GF-D8 (cell line): Measurements from ENCODE around the gene KLHDC10.
A peak's percentile ranks its signal among the peaks of the same experiment; 100 is the strongest.
"Not testable (repeated sequence)": the region's sequence is repeated elsewhere in the genome, so short reads cannot be mapped to it uniquely, and the experiment has no call there.

Experiments
- DNase-seq: peaks from one replicate; lab custom pipeline; 2025; lab: John Stamatoyannopoulos, UW

The KLHDC10 gene, protein sequence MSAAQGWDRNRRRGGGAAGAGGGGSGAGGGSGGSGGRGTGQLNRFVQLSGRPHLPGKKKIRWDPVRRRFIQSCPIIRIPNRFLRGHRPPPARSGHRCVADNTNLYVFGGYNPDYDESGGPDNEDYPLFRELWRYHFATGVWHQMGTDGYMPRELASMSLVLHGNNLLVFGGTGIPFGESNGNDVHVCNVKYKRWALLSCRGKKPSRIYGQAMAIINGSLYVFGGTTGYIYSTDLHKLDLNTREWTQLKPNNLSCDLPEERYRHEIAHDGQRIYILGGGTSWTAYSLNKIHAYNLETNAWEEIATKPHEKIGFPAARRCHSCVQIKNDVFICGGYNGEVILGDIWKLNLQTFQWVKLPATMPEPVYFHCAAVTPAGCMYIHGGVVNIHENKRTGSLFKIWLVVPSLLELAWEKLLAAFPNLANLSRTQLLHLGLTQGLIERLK

DNA sequence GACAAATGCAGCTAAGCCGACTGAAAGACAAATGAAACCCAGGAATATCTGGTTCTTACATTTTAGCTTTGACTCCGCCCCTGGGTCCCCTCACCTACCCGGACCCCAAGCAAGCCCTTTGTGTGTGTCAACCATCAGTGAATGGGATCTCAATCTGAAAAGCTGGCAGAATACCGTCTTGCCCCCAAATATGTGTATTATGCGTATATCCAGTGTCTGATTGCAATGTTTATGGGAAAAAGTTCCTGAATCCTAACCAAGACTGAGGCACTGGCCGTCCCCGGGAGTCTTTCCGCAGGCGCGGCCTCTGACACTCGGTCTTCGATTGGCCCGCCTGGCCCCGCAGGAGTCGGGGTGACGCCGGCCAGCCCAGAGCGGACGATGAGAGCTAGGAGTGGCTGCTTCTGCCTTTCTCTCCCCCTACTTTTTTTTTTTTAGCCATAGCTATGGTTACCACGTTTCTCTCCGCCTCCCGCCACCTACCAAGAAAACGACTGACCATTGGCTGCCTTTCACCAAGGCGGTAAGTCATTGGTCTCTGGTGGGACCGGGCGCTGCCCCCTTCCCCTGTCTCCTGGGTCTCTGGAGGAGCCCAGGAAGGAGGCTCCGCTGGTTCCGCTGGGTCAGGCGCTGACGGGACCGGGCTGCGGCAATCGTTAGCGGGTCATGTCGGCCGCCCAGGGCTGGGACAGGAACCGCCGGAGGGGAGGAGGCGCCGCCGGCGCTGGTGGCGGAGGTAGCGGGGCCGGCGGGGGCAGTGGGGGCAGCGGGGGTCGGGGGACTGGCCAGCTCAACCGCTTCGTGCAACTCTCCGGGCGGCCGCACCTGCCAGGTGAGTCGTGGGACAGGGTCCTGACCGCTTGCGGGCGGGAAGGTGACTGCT is at the start of gene KLHDC10:
Gene KLHDC10 (plus strand): TSS at position 557 of the 883 bp plus-strand sequence. CDS start 110 bp downstream, at position 667.
- peak; percentile 95 for DNase-seq

DNA sequence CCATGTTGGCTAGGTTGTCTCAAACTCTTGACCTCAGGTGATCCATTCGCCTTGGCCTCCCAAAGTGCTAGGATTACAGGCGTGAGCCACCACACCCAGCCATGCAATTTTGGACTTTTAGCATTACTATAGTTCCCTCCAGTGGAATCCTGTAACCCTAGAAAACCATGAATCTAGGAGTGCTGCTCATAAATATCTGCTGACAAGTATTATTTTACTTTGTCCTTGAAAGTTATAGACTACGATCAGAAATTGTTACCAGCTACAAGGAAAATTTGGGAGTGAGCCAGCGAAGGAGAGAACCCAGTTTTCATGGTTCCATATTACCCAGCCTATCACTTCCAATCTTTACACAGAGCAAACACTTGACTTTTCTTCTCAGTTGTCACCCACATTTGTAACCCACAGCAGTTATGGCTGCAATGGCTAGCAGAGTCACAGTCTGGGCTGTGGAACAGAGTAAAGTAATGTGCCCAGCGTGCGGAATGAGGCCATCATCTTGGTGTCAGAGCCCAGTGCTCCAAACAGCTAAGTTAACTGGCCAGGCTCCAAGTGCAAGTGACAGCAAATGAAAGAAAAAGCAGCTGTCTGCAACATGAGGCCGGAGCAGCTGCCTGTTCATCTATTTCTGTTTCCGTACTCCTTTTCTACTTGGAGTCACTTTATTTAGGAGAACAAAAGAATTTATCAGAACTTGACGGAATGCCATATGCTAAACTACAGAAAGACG is 49.1 kb upstream of the KLHDC10 start:
- no peak for DNase-seq

DNA sequence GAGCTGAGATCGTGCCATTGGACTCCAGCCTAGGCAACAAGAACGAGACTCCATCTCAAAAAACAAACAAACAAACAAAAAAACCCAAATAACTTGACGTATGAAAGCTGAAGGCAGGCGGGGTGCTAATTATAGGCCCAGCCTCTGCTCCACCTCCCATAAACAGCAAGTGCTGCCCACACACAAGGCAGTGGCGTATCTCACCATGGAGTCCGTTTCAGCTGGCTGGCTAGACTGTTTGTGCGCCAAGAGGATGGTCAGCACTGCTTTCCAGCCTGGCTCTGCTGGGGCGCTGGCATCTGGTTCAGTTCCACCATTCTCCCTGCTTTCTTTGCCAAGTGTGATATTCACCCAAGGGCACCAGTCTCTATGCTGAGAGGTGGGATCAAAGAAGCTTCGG is 48.2 kb upstream of the KLHDC10 start:
- DNase-seq, result no peak

DNA sequence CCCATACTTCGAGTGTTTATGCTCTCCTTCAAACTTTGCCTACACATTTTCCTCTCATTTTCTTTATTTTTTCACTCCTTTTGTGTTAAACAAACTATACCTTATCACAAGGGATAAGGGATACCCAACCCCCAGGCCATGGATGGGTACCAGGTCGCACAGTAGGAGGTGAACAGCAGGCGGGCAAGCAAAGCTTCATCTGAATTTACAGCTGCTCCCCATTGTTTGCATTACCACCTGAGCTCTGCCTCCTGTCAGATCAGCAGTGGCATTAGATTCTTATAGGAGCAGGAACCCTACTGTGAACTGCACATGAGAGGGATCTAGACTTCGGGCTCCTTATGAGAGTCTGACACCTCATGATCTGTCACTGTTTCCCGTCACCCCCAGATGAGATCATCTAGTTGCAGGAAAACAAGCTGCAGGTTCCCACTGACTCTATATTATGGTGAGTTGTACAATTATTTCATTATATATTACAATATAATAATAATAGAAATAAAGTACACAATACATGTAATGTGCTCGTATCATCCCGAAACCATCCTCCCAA is 47.6 kb upstream of the KLHDC10 start:
- no peak for DNase-seq

DNA sequence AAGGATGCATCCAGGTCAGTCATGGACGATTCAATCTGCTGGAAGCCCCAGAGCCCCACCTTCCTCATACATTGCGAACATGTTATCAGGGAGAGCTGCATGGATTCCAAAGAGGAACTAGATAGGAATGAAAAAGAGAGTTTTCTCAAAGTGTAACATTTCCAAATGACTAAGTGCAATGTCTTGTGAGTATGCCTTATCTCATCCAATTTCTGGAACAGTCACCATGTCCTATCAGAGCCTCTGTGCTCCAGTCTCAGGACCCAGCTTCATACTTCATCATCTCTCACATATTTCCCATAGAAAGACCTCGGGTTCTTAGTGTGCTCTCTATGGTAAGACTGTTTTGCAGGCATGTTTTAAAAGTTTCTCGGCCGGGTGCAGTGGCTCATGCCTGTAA is 45.9 kb upstream of the KLHDC10 start:
- no peak for DNase-seq

DNA sequence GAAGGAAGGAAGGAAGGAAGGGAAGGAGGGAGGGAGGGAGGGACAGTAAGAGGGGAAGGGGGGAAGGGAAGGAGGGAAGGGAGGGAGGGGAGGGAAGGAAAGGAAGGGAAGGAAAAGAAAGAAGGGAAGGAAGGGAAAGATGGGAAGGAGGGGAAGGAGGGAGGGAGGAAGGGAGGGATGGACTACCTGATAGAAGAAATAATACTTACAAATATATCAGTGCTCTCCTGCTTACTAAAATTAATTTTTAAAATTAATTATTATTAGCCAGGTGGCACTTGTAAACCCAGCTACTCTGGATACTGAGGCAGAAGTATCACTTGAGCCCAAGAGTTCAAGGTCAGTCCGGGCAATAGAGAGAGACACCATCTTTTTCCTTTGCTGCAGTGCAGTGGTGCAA is 37.6 kb upstream of the KLHDC10 start:
- DNase-seq, result no peak

DNA sequence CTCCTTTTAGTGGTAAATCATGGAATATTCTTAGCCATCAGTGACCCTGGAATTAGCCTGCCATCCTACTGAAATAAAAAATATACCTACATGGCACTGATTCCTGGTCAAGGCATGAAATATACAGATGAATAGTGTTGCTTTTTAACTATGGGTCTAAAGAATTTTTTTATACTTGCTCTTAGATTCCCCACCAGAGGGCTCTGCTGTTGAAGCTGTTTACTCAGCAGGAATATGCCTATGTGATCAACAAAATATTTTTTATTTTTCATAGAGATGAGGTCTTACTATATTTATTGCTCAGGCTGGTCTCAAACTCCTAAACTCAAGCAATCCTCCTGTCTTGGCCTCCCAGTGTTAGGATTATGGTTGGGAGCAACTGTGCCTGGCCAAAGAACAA is 32.6 kb upstream of the KLHDC10 start:
- DNase-seq, result no peak

DNA sequence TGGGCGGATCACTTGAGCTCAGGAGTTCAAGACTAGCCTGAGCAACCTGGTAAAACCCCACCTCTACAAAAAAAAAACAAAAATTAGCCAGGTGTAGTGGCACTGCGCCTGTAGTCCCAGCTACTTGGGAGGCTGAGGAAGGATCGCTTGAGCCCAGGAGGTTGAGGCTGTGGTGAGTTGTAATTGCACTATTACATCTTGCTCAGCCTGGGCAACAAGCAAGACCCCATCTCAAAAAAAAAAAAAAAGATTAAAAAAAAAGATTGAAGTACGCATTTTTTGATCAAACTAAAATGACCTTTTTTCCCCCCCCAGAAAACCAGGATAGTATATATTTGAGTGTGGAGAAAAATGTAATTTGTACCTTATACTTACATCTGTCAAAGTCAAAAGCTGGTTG is 29.8 kb upstream of the KLHDC10 start:
- no peak for DNase-seq

DNA sequence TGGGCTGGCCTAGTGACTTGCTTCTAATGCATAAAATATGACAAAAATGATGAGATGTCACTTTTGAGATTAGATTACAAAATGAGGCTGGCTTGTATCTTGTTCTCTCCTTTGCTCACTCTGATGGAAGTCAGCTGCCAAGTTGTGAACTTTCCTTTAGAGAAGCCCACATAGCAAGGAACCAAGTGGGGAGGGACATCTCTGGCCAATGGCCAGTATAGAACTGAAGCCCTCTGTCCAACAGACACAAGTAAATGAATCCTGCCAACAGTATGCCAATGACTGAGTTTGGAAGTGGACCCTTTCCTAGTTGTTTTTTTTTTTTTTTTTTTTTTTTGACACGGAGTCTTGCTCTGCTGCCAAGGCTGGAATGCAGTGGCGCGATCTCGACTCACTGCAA is 22.5 kb upstream of the KLHDC10 start:
- DNase-seq, result no peak

DNA sequence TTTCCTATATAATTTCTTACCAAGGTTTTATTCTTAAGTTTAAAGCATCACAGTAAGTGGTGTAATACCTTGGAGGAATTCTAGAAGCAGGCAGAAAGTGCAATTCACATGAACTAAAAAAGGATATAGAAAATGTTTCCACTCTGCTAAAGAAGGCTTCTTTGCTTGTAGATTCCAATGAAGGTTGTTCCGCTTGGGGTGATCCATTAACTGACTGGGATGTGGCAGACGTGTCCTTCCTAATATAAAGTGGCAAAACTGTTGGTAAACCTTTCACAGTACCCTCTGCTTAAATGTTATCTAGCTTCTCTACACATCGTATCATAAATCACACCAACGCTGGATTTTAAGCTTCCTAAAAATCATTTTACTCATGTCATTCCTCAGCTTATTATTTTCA is 21.4 kb upstream of the KLHDC10 start:
- no peak for DNase-seq

DNA sequence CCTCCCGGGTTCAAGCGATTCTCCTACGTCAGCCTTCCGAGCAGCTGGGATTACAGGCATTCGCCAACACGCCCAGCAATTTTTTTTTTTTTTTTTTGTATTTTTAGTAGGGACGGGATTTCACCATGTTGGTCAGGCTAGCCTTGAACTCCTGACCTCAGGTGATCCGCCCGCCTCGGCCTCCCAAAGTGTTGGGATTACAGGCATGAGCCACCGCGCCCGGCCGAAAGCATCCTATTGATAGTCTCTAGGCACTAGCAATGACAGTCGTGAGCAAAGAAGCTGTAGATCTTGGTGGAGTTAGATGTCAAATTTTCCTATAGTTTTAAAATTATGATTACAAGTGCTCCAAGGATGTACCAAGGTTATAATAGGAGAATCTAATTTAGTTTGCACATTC is 18.1 kb upstream of the KLHDC10 start:
- not testable (repeated sequence) for DNase-seq

DNA sequence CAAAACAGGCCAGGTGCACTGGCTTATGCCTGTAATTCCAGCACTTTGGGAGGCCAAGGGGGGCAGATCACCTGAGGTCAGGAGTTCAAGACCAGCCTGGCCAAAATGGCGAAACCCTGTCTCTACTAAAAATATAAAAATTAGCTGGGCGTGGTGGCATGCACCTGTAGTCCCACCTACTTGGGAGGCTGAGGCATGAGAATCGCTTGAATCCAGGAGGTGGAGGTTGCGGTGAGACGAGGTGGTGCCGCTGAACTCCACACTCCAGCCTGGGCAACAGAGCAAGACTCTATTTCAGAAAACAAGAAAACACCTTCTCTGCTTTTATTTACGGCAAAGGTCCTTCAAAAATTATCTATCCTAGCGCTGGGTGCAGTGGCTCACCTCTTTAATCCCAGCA is 15.1 kb upstream of the KLHDC10 start:
- not testable (repeated sequence) for DNase-seq

DNA sequence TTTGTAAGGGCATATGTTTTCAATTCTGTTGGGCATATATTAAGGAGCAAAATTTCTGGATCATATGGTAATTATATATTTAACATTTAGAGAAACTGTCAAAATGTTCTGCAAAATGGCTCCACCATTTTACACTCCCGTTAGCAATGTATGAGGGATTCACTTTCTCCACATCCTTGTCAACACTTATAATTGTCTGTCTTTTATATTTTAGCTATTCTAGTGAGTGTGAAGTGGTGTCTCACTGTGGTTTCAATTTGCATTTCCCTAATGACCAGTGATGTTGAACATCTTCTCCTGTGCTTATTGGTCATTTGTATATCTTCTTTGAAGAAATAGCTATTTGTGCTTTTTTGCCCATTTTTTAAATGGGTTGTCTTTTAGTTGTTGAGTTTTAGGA is 8.1 kb upstream of the KLHDC10 start:
- no peak for DNase-seq

DNA sequence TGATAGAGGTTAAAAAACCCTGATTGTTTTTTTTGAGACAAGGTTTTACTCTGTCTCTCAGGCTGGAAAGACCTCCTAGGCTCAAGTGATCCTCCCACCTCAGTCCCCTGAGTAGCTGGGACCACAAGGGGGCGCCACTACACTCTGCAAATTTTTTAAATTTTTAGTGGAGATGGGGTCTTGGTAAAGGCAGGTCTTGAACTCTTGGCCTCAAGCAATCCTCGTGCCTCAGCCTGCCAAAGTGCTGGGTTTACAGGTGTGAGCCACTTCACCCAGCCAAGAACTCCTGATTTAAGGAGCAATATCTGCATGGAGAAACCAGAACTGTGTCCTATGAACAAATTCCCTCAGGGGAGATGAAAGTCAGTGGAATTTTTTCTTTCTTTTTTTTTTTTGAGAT is 7.3 kb upstream of the KLHDC10 start:
- peak; percentile 20 for DNase-seq

DNA sequence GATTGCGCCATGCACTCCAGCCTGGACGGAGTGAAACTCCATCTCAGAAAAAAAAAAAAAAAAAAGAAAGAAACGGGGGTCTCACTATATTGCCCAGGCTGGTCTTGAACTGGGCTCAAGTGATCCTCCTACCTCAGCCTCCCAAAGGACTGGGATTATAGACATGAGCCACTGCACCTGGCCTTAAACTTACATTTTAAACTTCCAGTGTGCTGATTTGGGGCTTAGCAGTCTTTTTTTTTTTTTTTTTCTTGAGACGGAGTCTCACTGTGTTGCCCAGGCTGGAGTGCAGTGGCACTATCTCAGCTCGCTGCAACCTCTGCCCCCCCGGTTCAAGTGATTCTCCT is 5.8 kb upstream of the KLHDC10 start:
- DNase-seq, result not testable (repeated sequence)

DNA sequence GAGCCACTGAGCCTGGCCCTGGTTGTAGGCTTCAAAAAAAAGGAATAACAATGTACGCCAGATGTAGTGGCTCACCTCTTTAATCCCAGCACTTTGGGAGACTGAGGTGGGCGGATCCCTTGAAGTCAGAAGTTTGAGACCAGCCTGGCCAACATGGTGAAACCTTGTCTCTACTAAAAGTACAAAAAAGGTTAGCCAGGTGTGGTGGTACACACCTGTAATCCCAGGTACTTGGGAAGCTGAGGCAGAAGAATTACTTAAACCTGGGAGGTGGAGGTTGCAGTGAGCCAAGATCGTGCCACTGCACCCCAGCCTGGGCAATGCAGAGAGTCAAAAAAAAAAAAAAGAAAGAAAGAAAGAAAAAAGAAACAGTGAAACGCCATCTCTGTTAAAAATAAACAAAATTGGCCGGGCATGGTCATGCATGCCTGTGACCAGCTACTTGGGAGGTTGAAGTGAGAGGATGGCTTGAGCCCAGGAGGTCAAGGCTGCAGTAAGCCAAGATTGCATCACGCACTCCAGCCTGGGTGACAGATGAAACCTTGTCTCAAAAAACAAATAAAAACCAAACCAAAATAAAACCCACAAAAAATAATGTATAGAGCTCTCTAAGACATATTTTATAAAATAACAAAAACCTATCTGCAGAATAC is 4.7 kb upstream of the KLHDC10 start:
- DNase-seq, result no peak

DNA sequence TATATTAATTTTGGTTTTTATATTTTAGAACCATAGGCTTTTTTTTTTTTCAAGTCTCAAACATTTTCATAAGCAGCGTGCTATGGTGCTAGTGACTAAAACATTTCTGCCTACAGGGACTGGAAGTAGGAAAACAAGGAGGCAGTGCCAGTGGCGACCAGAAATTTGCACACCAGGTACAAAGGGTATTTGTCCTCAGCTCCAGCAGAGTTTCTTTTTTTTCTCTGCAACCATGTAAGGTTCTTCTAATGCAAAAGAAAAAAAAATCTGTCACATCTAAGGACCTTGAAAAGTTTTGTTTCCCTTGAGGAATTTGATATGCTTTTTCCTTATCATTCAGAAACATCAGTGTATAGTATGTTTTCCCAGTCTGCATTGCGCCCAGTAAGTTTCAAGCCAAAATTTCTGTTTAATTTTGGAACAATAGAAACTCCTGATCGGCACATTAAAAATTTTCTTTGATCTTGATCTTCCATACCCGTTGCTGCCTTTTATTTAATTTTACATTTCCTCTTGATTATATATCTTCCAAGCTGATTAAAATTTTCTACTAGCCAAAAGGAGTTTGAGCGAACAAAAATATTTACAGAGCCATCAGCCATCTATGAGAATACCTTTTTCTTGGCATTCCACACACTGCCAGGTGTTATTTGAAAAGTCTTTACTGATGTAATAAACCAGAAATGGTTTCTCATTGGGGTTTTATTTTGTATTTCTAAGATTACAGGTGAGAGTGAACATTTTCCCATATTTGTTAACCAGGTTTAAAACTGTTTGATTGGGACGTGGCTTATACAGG is 956 bp upstream of the KLHDC10 start:
- no peak for DNase-seq

DNA sequence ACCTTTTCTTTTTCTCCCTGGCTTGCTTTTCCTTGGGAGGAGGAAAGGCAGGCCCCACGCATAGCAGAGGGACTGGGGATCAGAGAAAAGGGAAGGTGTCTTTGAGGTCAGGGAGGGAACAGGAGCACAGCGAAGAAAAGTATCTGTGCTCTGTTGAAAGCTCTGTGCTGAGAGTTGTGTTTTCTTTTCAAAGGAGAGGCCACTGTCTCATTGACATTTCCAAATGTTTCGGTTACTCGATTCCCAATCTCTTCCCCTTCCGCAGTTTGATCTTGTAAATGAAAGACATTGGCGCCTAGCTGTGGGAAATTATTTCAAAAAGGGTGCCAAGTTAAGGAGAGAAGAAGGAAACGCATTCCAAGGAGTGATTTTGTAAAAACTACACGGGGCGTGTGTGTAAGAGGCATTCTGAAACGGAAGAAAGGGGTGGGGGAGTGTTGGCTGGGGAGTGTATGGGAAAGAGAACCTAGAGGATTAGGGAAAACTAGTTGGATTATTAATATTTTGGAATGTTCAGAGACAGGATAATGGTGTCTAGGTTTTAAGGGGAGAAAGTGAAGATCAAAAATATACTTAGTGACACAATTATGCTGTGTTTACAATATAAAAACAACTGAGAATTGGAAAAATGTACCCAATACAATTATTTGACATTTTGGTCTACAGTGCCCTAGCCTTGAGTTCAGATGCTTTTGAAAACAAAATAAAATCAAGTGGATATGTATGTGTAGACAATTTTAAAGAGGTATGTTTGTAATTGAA is 708 bp downstream of the KLHDC10 start:
- no peak for DNase-seq

DNA sequence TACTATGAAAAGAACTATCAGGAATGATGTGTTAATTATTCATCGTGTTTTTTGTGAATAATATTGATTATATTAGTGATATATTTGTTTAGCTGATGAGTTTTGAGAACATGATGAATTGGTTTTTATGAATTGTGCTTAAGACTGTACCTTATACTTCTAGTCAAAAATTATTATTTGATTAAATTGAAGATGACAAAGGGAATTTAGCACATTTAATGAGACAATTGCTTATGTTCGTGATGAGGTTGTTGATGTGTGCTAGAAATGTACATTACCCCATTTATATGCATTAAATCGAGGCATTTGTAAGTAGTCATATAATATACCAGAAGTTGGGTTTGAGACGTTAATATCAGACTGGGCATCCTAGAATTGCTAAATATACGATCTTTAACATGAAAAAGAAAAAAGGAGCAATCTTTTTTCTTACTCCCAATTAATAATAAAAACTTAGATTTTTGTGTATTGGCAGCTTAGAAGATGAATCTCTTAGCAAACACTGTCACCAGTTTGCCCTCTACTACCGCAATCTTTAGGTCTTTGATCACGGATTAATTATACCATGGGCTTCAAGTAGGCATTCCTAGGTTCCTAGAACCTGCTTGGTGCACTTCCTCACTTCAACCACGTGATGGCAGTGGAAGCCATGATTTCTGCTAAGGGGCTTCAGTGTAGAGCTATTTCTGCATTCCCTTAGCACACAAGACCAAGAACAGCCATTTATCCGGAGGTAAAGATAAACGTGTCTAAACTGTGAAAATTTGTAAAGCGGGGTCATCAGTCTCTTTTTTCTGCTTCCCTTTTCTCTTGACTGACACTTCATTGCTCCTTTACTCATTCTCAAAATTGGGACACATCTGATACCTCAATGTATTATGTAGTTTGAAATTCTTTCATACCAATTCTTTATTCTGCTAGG is 1.6 kb downstream of the KLHDC10 start:
- DNase-seq, result peak; percentile 51
